Stimulated activated CD8-positive, alpha-beta memory T cell treated with anti-CD3 and anti-CD28 coated beads, Interleukin-4, amount 100 ng/mL, for 1 hour (primary cell): ENCODE measurements around the gene PTRHD1.
"Not testable (repeated sequence)": the region's sequence is repeated elsewhere in the genome, so short reads cannot be mapped to it uniquely, and the experiment has no call there.

Source experiments
- DNase-seq, 2 donors: peaks; one replicate each; pipeline ENCODE4 v3.0.0-alpha.2; 2020; ENCODE audit warnings: low read depth in 2 of 2, low spot score in 1 of 2

Gene PTRHD1

GRCh38 chr2:24792874-24793760, at the start of gene PTRHD1, which contains the start of gene CENPO:
TSS of gene PTRHD1 (minus strand) at chr2:24793391. CDS start at chr2:24793377, 14 bp downstream.
TSS of gene CENPO (plus strand) at chr2:24793425. CDS start at chr2:24793920, 495 bp downstream.
- DNase-seq = peak; percentile 88 to 89

DNA sequence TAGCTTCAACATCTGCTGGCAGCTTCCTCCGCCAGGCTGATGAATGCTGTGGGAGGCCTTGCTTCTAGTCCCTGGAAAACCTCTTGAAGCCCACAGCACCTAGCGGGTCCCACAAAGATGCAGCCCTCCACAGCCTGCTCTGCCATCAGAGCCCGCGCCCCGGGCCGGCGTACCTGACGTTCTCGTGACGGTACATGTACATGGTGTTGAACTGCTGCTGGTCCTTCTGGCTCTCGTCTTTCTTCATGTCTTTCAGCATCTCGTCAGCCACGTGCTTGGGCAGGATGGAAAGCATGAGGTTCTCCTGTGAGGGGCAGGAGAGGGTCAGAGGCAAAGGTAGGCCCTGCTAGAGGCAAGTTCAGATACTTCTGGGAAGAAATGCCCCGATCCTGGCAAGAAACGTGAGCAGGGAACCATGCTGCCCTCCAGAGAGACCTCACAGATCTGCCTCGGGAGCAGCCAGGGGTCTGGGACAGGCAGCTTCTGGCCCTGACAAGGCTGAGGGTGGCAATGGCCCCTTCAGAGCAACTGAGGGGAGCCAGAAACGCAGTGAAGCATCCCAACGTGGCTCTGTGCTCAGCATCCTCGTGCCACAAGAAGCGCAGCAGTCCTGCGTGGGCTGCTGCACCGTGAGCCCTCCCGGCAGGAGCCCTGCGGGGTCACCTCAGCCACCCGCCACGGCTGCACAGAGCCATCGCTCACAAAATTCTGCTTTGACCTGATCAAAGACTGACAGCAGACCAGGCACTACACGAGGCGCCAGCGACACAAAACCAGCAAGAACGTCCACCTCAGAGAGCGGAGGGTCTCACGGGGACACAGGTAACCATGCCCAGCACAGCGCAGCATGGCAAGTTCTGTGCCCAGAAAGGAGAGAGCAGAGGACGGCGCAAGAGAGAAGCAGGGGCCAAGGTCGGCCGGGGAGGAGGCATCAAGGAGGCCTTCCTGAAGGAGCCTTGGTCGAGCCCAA, 49.2 kb upstream of the PTRHD1 start:
- DNase-seq = no peak

DNA sequence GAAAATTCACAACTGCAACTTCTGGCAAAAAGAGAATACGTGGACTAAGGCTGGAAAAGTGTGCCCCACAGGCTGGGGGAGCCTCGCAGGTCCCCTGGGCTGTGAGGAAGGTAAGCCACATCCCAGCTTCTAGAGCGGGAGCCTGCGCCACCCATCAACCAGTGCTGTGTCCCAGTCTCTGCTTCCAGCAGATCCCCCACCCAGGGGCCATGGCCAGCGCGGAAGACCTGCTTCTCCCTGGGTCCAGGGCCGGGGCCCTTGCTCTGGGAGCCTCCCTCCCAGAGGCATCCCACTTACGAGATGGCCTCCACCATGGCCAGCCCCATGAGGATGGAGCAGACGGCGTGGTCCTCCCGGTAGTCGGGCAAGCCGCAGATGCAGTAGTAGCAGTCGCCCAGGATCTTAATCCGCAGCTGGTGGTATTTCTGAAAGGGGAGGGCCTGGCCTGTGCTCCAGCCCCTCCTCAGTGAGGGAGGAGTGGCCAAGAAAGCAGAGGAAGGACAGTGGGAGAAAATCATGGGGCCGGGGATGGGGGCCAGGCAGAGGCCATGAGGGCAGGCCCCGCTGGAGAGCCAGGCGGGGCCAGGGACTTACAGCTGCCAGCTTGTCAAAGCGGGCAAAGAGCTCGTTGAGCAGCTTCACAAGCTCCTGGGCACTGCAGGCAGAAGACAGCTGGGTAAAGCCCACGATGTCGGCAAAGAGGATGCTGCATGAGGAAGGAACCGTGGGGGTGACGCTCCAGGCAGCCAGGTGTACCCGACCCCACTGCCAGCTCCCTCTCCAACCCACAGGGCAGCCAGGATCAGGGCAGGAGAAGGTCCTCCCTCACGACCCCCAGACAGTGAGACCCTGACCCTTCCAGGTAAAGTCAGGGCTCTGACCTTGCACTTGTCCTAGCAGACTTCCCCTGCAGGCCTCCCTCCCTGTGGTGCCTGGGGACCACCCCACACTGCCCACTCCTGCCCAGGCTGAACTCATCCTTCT, 48.1 kb upstream of the PTRHD1 start:
- no peak for DNase-seq

DNA sequence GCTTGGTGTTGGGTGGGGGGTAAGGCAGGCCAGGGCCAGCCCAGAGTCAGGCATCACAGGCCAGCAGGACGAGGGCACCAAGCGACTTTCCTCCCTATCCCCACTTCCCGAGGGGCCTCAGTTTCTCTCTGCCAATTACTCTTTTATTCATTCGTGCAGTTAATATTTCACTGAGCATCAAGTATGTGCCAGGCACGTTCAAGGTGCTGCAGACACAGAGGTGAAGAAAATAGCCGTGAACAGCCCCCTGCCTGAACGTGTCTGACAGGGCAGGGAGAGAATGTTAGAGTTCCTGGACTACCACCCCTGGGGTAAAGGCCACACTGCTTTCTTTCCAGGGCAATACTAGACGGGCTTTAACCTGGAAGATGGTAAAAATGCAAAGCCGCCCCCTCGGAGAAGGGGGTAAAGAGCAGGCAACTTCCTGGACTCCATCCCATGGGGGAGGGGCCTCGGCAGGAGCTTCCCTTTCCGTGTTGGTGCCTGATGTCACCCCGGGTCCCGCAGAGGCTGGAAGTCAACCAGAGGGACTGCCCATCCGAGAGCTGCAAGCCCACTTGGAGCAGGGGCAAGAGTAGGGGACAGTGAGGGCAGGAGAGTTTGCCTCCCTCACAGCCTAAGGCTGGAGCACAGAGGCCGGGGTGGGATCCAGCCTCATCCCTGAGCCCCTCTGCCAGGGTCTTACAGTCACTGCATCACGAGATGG, 47.1 kb upstream of the PTRHD1 start:
- DNase-seq = no peak

DNA sequence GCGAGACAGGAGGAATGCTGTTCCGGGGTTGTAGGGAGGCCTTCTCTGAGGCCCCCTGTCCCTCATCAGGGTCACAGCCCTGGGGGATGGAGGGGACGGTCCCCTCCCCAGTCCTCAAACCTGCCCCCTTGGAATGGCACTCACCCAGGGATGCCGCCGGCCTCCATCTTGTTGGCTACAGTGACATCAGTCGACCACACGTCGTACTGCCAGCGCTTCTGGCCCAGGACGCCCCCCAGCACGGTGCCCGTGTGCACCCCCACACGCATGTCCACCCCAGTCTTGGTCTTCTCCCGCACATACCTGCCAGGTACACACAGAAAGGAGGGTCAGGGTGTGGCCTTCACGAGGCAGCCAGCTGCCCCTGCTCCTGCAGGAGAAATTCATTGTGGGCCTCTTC, 46.5 kb upstream of the PTRHD1 start:
- no peak for DNase-seq

GRCh38 chr2:24838541-24838940, 45.4 kb upstream of the PTRHD1 start:
- no peak for DNase-seq

DNA sequence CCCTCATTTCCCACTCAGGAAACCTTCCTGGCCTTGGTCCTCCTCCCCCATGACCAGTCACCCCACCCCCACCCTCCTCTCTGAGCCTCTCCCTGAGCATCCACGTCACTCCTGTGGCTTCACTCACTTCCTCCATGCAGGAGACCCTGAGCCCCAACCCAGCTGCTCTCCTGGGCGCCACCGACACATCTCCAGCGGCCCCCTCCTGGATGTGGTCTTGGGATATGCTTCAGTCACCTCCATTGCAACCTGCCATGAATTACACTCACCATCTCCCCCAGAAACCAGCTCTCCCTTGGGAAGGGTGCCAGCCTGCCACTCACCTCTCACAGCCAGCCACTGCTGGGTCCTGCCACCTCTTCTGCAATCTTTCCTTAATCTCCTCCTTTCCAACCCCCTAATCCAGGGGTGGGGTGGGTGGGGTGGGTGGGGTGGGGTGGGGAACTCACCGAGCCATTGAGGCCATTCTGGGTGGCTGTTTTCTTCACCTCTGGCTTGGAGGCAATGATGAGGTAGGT, 44.9 kb upstream of the PTRHD1 start:
- DNase-seq = no peak

- no peak for DNase-seq
Measured at GRCh38 chr2:24836706-24837105, 43.5 kb upstream of the PTRHD1 start.

- DNase-seq = no peak
Measured at GRCh38 chr2:24836206-24836605, 43.0 kb upstream of the PTRHD1 start.

DNA sequence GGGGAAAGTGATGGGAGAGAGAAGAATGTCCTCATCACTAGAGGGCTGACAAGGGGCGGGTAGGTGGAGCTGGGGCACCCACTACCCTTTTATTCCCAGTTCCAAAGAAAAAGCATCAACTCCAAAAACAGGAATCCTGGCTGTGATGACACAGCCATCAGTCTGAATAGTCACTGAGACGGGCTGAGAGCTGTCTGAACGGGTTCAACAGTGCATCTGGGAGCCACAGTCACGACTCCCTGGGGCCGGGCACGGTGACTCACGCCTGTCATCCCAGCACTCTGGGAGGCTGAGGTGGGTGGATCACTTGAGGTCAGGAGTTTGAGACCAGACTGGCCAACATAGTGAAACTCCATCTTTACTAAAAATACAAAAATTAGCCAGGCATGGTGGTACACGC, 42.2 kb upstream of the PTRHD1 start:
- not testable (repeated sequence) for DNase-seq

- no peak for DNase-seq
Measured at GRCh38 chr2:24834733-24835395, 41.7 kb upstream of the PTRHD1 start.

GRCh38 chr2:24833821-24834732, 40.9 kb upstream of the PTRHD1 start:
- no peak for DNase-seq

DNA sequence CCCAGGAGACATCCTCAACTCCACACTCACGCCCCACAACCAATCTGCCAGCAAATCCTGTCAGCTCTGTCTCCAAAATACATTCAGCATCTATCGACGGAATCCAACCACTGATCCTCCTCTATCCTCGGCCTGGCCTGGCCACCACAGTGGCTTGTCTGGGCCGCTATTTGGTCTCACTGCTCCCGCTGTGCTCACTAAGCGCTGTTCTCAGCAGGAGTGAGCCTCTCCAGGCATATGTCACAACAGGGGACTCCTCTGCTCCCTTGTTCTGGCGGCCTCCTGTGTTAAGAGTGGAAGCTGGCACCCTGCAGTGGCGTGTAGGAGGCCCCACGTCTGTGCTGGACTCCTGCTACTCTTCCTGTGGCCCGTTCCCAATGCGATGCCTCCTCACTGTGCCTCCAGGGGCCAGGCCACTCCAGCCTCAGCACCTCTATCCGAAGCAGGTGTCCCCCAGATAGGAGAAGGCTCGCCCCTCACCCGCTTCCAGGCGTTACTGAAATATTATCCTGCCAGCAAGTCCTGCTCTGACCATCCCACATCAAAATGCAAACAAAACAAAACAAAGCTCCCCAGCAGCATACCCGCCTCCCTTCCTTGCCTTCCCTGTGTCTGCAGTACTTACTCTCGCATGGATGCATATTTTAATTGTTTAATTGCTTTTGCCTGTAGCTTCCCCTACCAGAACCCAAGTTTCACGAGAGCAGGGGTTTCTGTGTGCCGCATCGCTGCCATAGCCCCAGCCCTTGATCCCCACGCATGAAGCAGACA, 39.9 kb upstream of the PTRHD1 start:
- no peak for DNase-seq

DNA sequence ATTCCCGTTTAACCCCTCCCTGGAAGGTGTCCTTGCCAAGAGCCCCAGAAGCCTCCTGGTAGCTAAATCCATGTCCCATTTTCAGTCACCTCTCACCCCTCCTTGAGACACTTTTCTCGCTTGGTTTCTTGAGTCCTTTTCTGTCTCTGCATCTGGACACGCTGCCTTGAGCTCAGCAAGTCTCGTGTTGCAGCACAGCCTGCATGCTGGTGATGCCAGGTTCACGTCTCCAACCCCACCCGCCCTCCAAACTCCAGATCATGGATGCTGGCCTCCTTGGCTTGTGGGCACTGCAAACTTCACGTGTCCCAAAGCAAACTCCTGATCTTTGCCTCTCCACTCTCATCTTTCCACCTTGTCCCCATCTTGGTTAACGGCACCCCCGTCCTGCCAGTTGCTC, 39.3 kb upstream of the PTRHD1 start:
- DNase-seq = no peak

GRCh38 chr2:24832073-24832461, 38.9 kb upstream of the PTRHD1 start:
- no peak for DNase-seq

GRCh38 chr2:24831221-24832072, 38.3 kb upstream of the PTRHD1 start:
- no peak for DNase-seq
